GM19023 (cell line): ENCODE results near the gene MAPKAP1.
A peak's percentile ranks its signal among the peaks of the same experiment; 100 is the strongest.

Experiments used
- ATAC-seq: cut with Tn5 transposase; IDR thresholded peaks from one replicate; pipeline ENCODE4 v1.9.1; 2021; ENCODE audit warnings: mild to moderate bottlenecking, moderate library complexity; ENCODE audit not compliant: unreplicated experiment

Gene MAPKAP1

DNA sequence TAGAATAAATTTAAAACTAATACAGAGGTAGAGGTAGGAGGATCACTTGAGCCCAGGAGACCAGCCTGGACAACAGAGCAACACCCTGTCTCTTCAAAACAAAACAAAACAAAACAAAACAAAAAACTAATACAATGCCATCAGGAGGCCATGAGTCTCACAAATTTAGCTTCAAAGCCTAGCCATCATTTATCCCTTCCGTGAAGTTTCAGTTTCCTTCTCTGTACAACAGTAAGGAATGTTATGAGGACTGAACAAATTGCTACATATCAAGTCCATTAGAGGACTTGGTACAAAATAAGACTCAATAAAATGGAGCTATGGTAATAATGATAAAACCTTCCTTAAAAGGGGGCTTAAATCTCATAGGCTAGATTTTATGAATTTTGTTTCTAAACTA, 60.8 kb downstream of the MAPKAP1 start:
- ATAC-seq, result no peak

DNA sequence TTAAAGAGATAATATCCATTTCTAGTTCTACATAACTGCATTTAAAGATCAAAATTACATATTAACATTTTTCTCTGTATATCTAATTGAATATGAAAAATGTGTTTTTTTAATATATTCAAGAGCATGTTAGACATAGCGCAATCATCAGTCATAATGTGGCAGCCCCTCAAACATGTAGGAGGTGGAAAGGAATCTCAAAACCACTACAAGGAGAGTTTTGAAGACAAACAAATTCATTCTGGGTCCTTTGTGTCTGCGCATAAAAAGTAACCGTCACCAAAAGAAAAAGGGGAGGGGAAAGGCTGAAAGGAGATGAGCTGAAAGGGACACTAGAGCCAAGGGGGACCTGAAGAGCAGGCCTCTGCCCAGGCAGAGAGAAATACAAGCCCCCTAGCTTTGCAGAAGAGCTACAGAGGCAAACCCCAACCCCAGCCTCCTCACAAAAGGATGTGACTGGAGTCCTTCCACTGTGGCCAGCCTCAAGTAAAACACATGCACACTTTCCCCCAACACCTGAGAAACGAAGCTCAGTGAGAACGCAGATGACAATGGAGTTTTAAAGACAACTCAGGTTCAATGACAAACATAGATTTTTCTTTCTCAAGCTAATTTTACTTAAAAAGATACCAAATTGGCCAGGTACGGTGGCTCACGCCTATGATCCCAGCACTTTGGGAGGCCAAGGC, 62.0 kb downstream of the MAPKAP1 start:
- no peak for ATAC-seq

- ATAC-seq, result no peak
Observed at GRCh38 chr9:125642311-125642710, 64.7 kb downstream of the MAPKAP1 start.

DNA sequence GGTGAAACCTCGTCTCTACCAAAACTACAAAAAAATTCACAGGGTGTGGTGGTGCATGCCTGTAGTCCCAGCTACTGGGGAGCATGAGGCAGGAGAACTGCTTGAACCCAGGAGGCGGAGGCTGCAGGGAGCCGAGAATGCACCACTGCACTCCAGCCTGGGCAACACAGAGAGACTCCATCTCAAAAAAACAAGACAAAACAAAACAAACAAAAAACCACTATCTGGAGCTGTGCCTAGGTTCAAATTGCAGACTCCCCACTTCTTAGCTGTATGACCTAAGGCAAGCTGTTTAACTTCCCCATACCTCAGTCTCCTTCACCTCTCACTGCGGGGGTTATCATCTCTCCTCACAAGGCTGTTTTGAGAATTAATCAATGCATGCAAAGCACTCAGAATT, 68.0 kb downstream of the MAPKAP1 start:
- ATAC-seq, result no peak

- no peak for ATAC-seq
Observed at GRCh38 chr9:125638239-125639045, 68.6 kb downstream of the MAPKAP1 start.

DNA sequence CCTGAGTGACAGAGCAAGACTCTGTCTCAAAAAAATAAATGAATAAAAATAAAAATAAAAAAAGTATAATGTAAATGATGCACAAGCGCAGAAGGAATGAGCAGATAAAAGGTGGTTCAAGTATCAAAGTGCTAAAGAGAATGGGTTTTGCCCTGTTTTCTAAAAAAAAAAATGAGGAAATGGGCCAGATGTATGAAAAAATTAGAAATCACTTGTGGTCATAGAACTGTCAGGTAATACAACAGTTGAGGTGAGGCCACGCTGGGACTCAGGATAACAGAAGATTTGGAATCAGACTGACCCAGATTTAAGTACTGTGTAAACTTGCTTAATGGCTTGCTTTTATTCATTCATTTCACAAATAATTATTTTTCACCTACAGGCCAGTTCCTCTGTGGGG, 69.8 kb downstream of the MAPKAP1 start:
- no peak for ATAC-seq

DNA sequence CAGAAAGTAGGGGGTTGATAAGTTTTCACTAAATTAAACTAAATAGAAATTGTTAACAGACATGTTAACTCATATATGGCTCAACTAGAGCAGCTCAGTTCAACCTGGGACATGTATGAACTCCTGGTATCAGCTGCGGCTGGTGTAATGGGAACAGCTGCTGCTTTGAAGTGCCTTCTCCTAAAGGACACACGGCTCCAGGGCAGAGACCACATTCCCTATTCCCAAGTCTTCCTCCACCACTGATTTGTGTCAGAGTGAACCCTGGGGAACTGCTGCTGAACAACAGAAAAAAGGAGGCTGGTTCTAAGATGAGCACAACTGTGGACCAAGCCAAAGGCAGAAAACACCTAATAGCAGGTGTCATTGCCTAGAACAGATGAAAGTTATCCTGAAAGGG, 71.1 kb downstream of the MAPKAP1 start:
- no peak for ATAC-seq

GRCh38 chr9:125634040-125634717, 72.8 kb downstream of the MAPKAP1 start:
- no peak for ATAC-seq

DNA sequence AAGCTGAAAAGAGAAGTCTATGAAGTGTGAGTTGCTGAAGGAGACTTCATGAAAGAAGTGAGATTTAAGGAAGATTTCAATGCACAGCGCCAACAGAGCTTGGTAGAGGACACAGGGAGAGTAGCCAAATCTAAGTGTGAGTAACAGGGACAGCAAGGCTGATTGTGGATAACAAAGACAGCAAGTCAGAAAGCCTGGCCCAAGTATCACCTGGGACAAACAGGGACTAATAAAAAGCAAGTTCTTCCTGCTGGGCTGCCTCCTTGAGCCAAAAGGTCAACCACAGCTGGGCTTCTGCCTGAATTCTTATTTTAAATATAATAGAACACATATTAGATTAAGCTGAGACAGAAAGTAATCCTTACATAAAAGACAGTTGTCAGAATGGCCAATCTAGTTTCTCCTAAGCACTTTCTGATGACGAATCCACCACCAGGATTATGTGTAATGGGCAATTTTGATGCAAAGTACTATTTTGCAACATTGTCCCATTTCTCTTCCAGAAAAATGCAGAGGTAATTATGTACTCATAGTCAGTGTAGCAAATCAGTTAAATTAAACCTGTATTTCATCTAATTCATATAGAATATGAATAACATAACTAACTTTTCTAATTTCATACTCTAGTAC, 73.8 kb downstream of the MAPKAP1 start:
- no peak for ATAC-seq

GRCh38 chr9:125632321-125633115, 74.5 kb downstream of the MAPKAP1 start:
- peak; percentile 66 for ATAC-seq

GRCh38 chr9:125631391-125632085, 75.5 kb downstream of the MAPKAP1 start:
- ATAC-seq, result no peak

DNA sequence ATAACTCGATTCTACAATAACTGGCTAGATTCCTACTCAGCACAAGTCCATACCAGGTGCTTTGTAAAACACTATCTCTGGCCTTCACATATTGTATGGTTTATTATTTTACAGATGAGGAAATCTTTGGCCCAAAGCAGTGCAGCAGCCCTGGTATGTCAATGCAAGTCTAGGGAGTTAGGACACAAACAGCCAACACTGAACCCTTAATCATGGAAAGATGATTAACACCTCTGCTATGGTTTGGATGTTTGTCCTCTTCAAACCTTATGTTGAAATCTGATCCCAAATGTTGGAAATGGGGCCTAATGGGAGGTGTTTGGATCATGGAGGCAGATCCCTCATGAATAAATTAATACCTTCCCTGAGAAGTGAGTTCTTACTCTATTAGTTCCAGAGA, 76.6 kb downstream of the MAPKAP1 start:
- no peak for ATAC-seq

DNA sequence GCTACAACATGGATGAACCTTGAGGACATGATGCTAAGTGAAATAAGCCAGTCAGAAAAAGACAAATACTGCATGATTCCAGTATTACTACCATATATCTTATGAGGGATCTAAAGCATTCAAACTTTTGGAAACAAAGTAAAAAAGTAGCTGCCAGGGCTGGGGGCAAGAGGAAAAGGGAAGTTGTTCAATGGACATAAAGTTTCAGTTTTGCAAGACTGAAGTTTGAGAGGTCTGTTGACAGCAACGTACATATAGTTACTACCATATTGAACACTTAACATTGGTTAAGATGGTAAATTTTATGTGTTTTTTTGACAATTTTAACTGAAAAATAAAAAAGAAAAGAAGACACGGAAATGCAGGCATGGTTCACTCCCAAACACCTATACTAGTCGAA, 77.6 kb downstream of the MAPKAP1 start:
- no peak for ATAC-seq

DNA sequence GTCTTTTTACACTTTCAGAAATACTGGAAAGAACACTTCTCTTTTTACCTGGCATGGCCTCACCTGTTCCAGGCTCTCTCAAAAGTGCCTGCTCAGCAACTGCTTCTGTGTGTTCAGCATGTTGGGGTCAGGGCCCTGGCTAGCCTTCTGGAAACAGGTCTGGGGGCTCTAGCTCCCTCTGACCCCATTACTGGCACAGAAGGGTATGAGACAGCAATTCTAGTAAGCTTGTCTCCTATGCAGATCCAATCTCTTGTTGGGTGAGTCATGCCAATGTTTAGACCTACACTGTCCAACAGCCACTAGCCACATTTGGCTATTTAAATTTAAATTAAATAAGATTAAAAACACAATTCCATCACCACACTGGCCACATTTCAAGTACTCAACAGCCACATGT, 80.8 kb downstream of the MAPKAP1 start:
- no peak for ATAC-seq

- no peak for ATAC-seq
Observed at GRCh38 chr9:125621170-125621569, 85.8 kb downstream of the MAPKAP1 start.

GRCh38 chr9:125620216-125620615, 86.8 kb downstream of the MAPKAP1 start:
- ATAC-seq, result no peak

- ATAC-seq, result no peak
Observed at GRCh38 chr9:125617087-125617486, 89.9 kb downstream of the MAPKAP1 start.

- ATAC-seq, result no peak
Observed at GRCh38 chr9:125613141-125613540, 93.9 kb downstream of the MAPKAP1 start.

- no peak for ATAC-seq
Observed at GRCh38 chr9:125612616-125613015, 94.4 kb downstream of the MAPKAP1 start.
